WTC11 (cell line): ENCODE results near the gene FRMD4B. TPM values are rescaled to one million over a fixed set of nuclear protein-coding genes. Genes with fewer than 3 reads are reported as not detected.

ENCODE experiments used
- ATAC-seq: fragments of 200-7000 bp; cut with Tn5 transposase; 2 replicates; pipeline ENCODE4 v1.10.0; 2021; ENCODE audit warnings: mild to moderate bottlenecking, moderate library complexity
- CTCF ChIA-PET: fragments of 300-600 bp; sonication (Branson Sonifier 250); formaldehyde crosslinking; loops from one replicate; lab custom pipeline; 2021; ENCODE audit warnings: antibody characterized with exemption; lab: Charles Lee
- POLR2A ChIA-PET: fragments of 350-600 bp; sonication (Branson Sonifier 250); formaldehyde crosslinking; loops from one replicate; lab custom pipeline; 2021; ENCODE audit warnings: antibody characterized with exemption; lab: Charles Lee
- DNase-seq: peaks from one replicate; pipeline ENCODE4 v3.0.0; 2021; ENCODE audit warnings: low spot score
- H3K27ac Mint-ChIP-seq: 2 replicates; pipeline ENCODE4 v1.8.0; 2021; ENCODE audit warnings: mixed read lengths
- H3K27me3 Mint-ChIP-seq: 2 replicates; pipeline ENCODE4 v1.8.0; 2021; ENCODE audit warnings: low read depth, mild to moderate bottlenecking, moderate library complexity, mixed read lengths
- H3K36me3 Mint-ChIP-seq: 2 replicates; pipeline ENCODE4 v1.8.0; 2021; ENCODE audit warnings: mixed read lengths
- H3K4me1 Mint-ChIP-seq: 2 replicates; pipeline ENCODE4 v1.8.0; 2022; ENCODE audit warnings: mixed read lengths
- H3K4me3 Mint-ChIP-seq: 2 replicates; pipeline ENCODE4 v1.8.0; 2021; ENCODE audit warnings: mild to moderate bottlenecking, moderate library complexity, mixed read lengths
- H3K9me3 Mint-ChIP-seq: 2 replicates; pipeline ENCODE4 v1.8.0; 2021; ENCODE audit warnings: mixed read lengths
- CREM ChIP-seq: sonication (generic); formaldehyde crosslinking; IDR thresholded peaks from 2 replicates; pipeline ENCODE4 v1.8.1; 2022; ENCODE audit warnings: mild to moderate bottlenecking, missing genetic modification reagents, moderate library complexity
- IRF1 ChIP-seq: sonication (generic); formaldehyde crosslinking; IDR thresholded peaks from 2 replicates; pipeline ENCODE4 v1.8.0; 2023; ENCODE audit warnings: missing genetic modification reagents
- JUN ChIP-seq: sonication (generic); formaldehyde crosslinking; IDR thresholded peaks from 2 replicates; pipeline ENCODE4 v1.8.0; 2023; ENCODE audit warnings: mild to moderate bottlenecking, missing genetic modification reagents
- MLX ChIP-seq: sonication (generic); formaldehyde crosslinking; IDR thresholded peaks from 2 replicates; pipeline ENCODE4 v1.8.1; 2023; ENCODE audit warnings: mild to moderate bottlenecking, missing genetic modification reagents, moderate library complexity
- MYBL2 ChIP-seq: sonication (generic); formaldehyde crosslinking; IDR thresholded peaks from 2 replicates; pipeline ENCODE4 v1.8.1; 2023; ENCODE audit warnings: mild to moderate bottlenecking, moderate library complexity, missing genetic modification reagents
- PRDM15 ChIP-seq: sonication (generic); formaldehyde crosslinking; IDR thresholded peaks from 2 replicates; pipeline ENCODE4 v1.8.0; 2022; ENCODE audit warnings: missing genetic modification reagents
- RORB ChIP-seq: fragments of 250-450 bp; sonication (Bioruptor Pico); IDR thresholded peaks from 2 replicates; pipeline ENCODE4 v1.9.0; 2021; ENCODE audit warnings: mild to moderate bottlenecking
- ZNF671 ChIP-seq: fragments of 250-450 bp; sonication (Bioruptor Pico); IDR thresholded peaks from 2 replicates; pipeline ENCODE4 v1.8.0; 2021; ENCODE audit warnings: mild to moderate bottlenecking
- total RNA-seq: library from RNA; stranded (reverse); gene quantifications from 3 replicates; pipeline ENCODE4 v1.2.3, GENCODE V29; 2021
- TF ChIP-seq, protein P1 (sequence below): sonication (generic); formaldehyde crosslinking; IDR thresholded peaks from 2 replicates; pipeline ENCODE4 v1.8.0; 2022; ENCODE audit warnings: mild to moderate bottlenecking, missing genetic modification reagents
- TF ChIP-seq, protein P2 (sequence below): fragments of 250-450 bp; sonication (Bioruptor Pico); IDR thresholded peaks from 2 replicates; pipeline ENCODE4 v1.9.0; 2021; ENCODE audit warnings: mild to moderate bottlenecking, borderline replicate concordance
- TF ChIP-seq, protein P3 (sequence below): sonication (generic); formaldehyde crosslinking; IDR thresholded peaks from 2 replicates; pipeline ENCODE4 v1.8.1; 2022; ENCODE audit warnings: missing genetic modification reagents, borderline replicate concordance
- TF ChIP-seq, protein P4 (sequence below): sonication (generic); formaldehyde crosslinking; IDR thresholded peaks from 2 replicates; pipeline ENCODE4 v1.8.0; 2023; ENCODE audit warnings: missing genetic modification reagents, mild to moderate bottlenecking, borderline replicate concordance

FRMD4B gene
- total RNA-seq, 1 experiment from 2014 or later = 6.7 TPM

- TF ChIP-seq, protein P1, sequence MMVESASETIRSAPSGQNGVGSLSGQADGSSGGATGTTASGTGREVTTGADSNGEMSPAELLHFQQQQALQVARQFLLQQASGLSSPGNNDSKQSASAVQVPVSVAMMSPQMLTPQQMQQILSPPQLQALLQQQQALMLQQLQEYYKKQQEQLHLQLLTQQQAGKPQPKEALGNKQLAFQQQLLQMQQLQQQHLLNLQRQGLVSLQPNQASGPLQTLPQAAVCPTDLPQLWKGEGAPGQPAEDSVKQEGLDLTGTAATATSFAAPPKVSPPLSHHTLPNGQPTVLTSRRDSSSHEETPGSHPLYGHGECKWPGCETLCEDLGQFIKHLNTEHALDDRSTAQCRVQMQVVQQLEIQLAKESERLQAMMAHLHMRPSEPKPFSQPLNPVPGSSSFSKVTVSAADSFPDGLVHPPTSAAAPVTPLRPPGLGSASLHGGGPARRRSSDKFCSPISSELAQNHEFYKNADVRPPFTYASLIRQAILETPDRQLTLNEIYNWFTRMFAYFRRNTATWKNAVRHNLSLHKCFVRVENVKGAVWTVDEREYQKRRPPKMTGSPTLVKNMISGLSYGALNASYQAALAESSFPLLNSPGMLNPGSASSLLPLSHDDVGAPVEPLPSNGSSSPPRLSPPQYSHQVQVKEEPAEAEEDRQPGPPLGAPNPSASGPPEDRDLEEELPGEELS (CRISPR knock-in tag) = no peak
- TF ChIP-seq PRDM15 (no peak), MLX (CRISPR knock-in tag) (no peak), CREM (no peak)
- TF ChIP-seq, protein P2, sequence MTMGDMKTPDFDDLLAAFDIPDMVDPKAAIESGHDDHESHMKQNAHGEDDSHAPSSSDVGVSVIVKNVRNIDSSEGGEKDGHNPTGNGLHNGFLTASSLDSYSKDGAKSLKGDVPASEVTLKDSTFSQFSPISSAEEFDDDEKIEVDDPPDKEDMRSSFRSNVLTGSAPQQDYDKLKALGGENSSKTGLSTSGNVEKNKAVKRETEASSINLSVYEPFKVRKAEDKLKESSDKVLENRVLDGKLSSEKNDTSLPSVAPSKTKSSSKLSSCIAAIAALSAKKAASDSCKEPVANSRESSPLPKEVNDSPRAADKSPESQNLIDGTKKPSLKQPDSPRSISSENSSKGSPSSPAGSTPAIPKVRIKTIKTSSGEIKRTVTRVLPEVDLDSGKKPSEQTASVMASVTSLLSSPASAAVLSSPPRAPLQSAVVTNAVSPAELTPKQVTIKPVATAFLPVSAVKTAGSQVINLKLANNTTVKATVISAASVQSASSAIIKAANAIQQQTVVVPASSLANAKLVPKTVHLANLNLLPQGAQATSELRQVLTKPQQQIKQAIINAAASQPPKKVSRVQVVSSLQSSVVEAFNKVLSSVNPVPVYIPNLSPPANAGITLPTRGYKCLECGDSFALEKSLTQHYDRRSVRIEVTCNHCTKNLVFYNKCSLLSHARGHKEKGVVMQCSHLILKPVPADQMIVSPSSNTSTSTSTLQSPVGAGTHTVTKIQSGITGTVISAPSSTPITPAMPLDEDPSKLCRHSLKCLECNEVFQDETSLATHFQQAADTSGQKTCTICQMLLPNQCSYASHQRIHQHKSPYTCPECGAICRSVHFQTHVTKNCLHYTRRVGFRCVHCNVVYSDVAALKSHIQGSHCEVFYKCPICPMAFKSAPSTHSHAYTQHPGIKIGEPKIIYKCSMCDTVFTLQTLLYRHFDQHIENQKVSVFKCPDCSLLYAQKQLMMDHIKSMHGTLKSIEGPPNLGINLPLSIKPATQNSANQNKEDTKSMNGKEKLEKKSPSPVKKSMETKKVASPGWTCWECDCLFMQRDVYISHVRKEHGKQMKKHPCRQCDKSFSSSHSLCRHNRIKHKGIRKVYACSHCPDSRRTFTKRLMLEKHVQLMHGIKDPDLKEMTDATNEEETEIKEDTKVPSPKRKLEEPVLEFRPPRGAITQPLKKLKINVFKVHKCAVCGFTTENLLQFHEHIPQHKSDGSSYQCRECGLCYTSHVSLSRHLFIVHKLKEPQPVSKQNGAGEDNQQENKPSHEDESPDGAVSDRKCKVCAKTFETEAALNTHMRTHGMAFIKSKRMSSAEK (CRISPR knock-in tag) = no peak
- TF ChIP-seq, protein P3, sequence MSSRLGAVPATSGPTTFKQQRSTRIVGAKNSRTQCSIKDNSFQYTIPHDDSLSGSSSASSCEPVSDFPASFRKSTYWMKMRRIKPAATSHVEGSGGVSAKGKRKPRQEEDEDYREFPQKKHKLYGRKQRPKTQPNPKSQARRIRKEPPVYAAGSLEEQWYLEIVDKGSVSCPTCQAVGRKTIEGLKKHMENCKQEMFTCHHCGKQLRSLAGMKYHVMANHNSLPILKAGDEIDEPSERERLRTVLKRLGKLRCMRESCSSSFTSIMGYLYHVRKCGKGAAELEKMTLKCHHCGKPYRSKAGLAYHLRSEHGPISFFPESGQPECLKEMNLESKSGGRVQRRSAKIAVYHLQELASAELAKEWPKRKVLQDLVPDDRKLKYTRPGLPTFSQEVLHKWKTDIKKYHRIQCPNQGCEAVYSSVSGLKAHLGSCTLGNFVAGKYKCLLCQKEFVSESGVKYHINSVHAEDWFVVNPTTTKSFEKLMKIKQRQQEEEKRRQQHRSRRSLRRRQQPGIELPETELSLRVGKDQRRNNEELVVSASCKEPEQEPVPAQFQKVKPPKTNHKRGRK = no peak
- TF ChIP-seq, all 79 proteins: peak for 0
Observed at GRCh38 chr3:69339760-69340159, 46.1 kb downstream of the FRMD4B start (continued).

DNA sequence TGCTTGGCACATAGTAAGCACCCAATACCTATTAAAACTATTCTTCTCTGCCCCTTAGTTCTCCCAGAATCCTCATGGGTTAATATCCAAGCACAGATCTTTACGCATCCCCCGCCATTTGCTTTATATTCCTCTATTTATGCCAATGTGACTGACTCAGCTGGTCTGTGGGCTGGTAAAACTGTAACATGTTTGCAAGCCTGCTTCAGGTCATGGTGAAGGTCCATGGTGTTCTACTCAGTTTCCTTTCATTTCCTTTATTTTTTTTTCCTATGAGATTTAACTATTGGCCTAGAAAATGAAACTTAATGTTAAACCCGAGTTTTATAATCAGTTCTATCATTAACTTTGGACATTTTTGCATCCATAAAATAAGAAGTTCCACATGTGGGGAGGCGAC is 47.0 kb downstream of the FRMD4B start:
- POLR2A ChIA-PET = no interaction called here
- no peak overlapping the region for H3K27ac Mint-ChIP-seq
- CTCF ChIA-PET = interaction anchor here (0.6 kb wide), 2 partner anchors 9 to 1243 kb away, joined by 3 to 4 read pairs; no protein-coding TSS in a partner anchor

More for the DNA sequence above, 47.0 kb downstream of the FRMD4B start:
- H3K4me1 Mint-ChIP-seq = peaks cover 9% of the 10 kb centered on the region
- no peaks in the 10 kb centered on the region for H3K27me3 Mint-ChIP-seq
- H3K9me3 Mint-ChIP-seq = peaks cover 9% of the 10 kb centered on the region
- no peak overlapping the region for H3K4me3 Mint-ChIP-seq
- ATAC-seq = no peak
- no peak for TF ChIP-seq MYBL2 (CRISPR knock-in tag)
- TF ChIP-seq IRF1 = no peak
- no peak for TF ChIP-seq ZNF671 (CRISPR knock-in tag)
- TF ChIP-seq, protein P4, sequence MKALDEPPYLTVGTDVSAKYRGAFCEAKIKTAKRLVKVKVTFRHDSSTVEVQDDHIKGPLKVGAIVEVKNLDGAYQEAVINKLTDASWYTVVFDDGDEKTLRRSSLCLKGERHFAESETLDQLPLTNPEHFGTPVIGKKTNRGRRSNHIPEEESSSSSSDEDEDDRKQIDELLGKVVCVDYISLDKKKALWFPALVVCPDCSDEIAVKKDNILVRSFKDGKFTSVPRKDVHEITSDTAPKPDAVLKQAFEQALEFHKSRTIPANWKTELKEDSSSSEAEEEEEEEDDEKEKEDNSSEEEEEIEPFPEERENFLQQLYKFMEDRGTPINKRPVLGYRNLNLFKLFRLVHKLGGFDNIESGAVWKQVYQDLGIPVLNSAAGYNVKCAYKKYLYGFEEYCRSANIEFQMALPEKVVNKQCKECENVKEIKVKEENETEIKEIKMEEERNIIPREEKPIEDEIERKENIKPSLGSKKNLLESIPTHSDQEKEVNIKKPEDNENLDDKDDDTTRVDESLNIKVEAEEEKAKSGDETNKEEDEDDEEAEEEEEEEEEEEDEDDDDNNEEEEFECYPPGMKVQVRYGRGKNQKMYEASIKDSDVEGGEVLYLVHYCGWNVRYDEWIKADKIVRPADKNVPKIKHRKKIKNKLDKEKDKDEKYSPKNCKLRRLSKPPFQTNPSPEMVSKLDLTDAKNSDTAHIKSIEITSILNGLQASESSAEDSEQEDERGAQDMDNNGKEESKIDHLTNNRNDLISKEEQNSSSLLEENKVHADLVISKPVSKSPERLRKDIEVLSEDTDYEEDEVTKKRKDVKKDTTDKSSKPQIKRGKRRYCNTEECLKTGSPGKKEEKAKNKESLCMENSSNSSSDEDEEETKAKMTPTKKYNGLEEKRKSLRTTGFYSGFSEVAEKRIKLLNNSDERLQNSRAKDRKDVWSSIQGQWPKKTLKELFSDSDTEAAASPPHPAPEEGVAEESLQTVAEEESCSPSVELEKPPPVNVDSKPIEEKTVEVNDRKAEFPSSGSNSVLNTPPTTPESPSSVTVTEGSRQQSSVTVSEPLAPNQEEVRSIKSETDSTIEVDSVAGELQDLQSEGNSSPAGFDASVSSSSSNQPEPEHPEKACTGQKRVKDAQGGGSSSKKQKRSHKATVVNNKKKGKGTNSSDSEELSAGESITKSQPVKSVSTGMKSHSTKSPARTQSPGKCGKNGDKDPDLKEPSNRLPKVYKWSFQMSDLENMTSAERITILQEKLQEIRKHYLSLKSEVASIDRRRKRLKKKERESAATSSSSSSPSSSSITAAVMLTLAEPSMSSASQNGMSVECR = no peak
- TF ChIP-seq JUN = no peak
- TF ChIP-seq CREM = no peak
- TF ChIP-seq RORB (CRISPR knock-in tag) = no peak
- H3K36me3 Mint-ChIP-seq = peaks cover 4% of the 10 kb centered on the region
- DNase-seq = no peak
